BLaER1 treated with 17β-estradiol and CSF1 and Interleukin-3, amounts not matched to agents 10 nM and 100 nM (cell line): ENCODE measurements around the gene ANKHD1.

Source experiments
- H3K27ac ChIP-seq, 11 experiments: shearing (Covaris generic); formaldehyde crosslinking; 2 replicates each; pipeline ENCODE4 v1.8.1; 2022
- H3K27me3 ChIP-seq, 11 experiments: shearing (Covaris generic); formaldehyde crosslinking; 2 replicates each; pipeline ENCODE4 v1.8.1; 2022
- H3K36me3 ChIP-seq, 11 experiments: shearing (Covaris generic); formaldehyde crosslinking; 2 replicates each; pipeline ENCODE4 v1.8.1; 2022
- H3K4me1 ChIP-seq, 10 experiments: shearing (Covaris generic); formaldehyde crosslinking; 2 replicates each; pipeline ENCODE4 v1.8.1; 2022
- H3K4me2 ChIP-seq, 11 experiments: shearing (Covaris generic); formaldehyde crosslinking; 2 replicates each; pipeline ENCODE4 v1.8.1; 2022
- H3K4me3 ChIP-seq, 10 experiments: shearing (Covaris generic); formaldehyde crosslinking; 2 replicates each; pipeline ENCODE4 v1.8.1; 2022
- H3K9ac ChIP-seq, 11 experiments: shearing (Covaris generic); formaldehyde crosslinking; 2 replicates each; pipeline ENCODE4 v1.8.1; 2022
- H3K9me3 ChIP-seq, 11 experiments: shearing (Covaris generic); formaldehyde crosslinking; replicated peaks in 1 of 11; 2 replicates each; pipeline ENCODE4 v1.8.1; 2022
- H4K20me1 ChIP-seq, 11 experiments: shearing (Covaris generic); formaldehyde crosslinking; 2 replicates each; pipeline ENCODE4 v1.8.1; 2022
- Cebpa-rat ChIP-seq, 11 experiments: shearing (Covaris generic); IDR thresholded peaks; 2 replicates each; pipeline ENCODE4 v1.8.1; 2022

The ANKHD1 gene

DNA sequence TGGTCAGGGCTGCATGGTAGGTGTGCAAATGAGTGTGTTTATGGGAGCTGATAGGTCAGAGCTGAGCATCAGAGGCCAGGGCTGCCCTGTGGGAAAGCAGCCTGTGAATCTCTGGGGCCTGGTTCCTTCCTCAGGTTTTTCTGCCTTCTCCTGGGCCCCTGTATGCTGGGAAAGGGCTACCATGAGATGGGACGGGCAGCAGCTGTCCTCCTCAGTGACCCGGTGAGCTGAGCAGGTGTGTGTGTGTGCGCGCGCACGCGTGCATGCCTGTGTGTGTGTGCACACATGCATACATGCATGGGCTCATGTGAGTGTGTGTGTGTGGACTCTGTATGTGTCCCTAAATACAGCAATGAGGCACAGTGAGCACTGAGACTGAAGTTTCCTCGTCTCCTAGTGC, 39.3 kb upstream of the ANKHD1 start:
- H3K27ac ChIP-seq = no peak overlapping the region
- TF ChIP-seq Cebpa-rat (IDR thresholded peaks at IDR 0.05) = no peak
- H3K9ac ChIP-seq = no peak overlapping the region
- no peak overlapping the region for H3K4me3 ChIP-seq
- no peaks in the 10 kb centered on the region for H3K9me3 ChIP-seq
- H3K4me2 ChIP-seq = no peak overlapping the region
- H3K36me3 ChIP-seq = no peaks in the 10 kb centered on the region
- no peaks in the 10 kb centered on the region; a peak in 1 of 22 replicates for H4K20me1 ChIP-seq
- peaks cover 3 to 33% (median 26%) of the 10 kb centered on the region in 10 experiments for H3K4me1 ChIP-seq
- H3K27me3 ChIP-seq = no peaks in the 10 kb centered on the region

GRCh38 chr5:140362875-140363630, 38.6 kb upstream of the ANKHD1 start:
- no peak for TF ChIP-seq Cebpa-rat (IDR thresholded peaks at IDR 0.05)
- H3K27ac ChIP-seq = no peak overlapping the region
- no peaks in the 10 kb centered on the region; a peak in 1 of 22 replicates for H4K20me1 ChIP-seq
- H3K27me3 ChIP-seq = no peaks in the 10 kb centered on the region
- H3K4me2 ChIP-seq = peak overlapping the region; percentile 16 to 78 (median 58); a peak in 20 of 22 replicates
- H3K4me3 ChIP-seq = no peak overlapping the region; a peak in 1 of 20 replicates
- H3K9ac ChIP-seq = no peak overlapping the region
- H3K36me3 ChIP-seq = no peaks in the 10 kb centered on the region
- H3K9me3 ChIP-seq = no peaks in the 10 kb centered on the region
- H3K4me1 ChIP-seq = peaks cover 0 to 26% (median 20%) of the 10 kb centered on the region in 10 experiments; a peak in 15 of 20 replicates

GRCh38 chr5:140363631-140364471, 37.8 kb upstream of the ANKHD1 start:
- no peak overlapping the region; a peak in 1 of 20 replicates for H3K4me3 ChIP-seq
- H3K4me2 ChIP-seq = peak overlapping the region; percentile 16 to 78 (median 58); a peak in 21 of 22 replicates
- no peak overlapping the region for H3K9ac ChIP-seq
- no peaks in the 10 kb centered on the region for H3K9me3 ChIP-seq
- no peak overlapping the region for H3K27ac ChIP-seq
- H3K27me3 ChIP-seq = no peaks in the 10 kb centered on the region
- no peaks in the 10 kb centered on the region; a peak in 1 of 22 replicates for H4K20me1 ChIP-seq
- no peaks in the 10 kb centered on the region for H3K36me3 ChIP-seq
- peaks cover 0 to 25% (median 18%) of the 10 kb centered on the region in 10 experiments; a peak in 13 of 20 replicates for H3K4me1 ChIP-seq
- no peak for TF ChIP-seq Cebpa-rat (IDR thresholded peaks at IDR 0.05)

GRCh38 chr5:140364472-140364765, 37.2 kb upstream of the ANKHD1 start:
- no peaks in the 10 kb centered on the region for H3K9me3 ChIP-seq

DNA sequence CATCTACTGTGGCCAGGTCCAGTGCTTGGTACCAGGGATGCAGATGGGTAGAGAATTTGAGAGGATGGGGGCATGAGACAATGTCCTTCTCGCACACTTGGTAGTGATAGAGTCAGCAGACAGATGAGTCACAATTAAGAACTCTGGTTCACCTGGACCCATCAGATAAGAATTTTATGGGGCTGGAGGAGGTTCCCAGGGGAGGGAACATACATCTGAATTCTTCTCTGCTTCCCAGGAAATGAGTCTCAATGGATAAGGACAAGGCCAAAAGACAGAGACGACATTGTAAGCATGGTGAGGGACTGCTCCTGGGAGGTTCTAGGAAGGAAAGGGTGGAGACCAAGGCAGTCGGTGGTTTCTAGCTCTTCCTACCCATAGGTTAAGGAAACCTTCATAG, 36.4 kb upstream of the ANKHD1 start:
- no peaks in the 10 kb centered on the region for H3K36me3 ChIP-seq
- no peak overlapping the region for H3K9ac ChIP-seq
- H3K4me3 ChIP-seq = no peak overlapping the region
- H3K27ac ChIP-seq = no peak overlapping the region
- no peaks in the 10 kb centered on the region for H3K27me3 ChIP-seq
- H3K4me2 ChIP-seq = peak overlapping the region in 7 of 11 experiments; percentile 9 to 62 (median 51); a peak in 7 of 22 replicates
- TF ChIP-seq Cebpa-rat (IDR thresholded peaks at IDR 0.05) = no peak
- no peaks in the 10 kb centered on the region for H3K9me3 ChIP-seq
- H3K4me1 ChIP-seq = peaks cover 0 to 25% (median 18%) of the 10 kb centered on the region in 10 experiments; a peak in 13 of 20 replicates
- no peaks in the 10 kb centered on the region; a peak in 1 of 22 replicates for H4K20me1 ChIP-seq

More at GRCh38 chr5:140364472-140364765, 37.2 kb upstream of the ANKHD1 start:
- Histone ChIP-seq H3K27ac (no peak overlapping the region), H3K4me3 (no peak overlapping the region), H3K27me3 (no peaks in the 10 kb centered on the region), H3K9ac (no peak overlapping the region), H4K20me1 (no peaks in the 10 kb centered on the region; a peak in 1 of 22 replicates), H3K4me2 (peak overlapping the region in 8 of 11 experiments; percentile 9 to 62 (median 48); a peak in 12 of 22 replicates), H3K36me3 (no peaks in the 10 kb centered on the region), H3K4me1 (peaks cover 0 to 25% (median 18%) of the 10 kb centered on the region in 10 experiments; a peak in 13 of 20 replicates)
- TF ChIP-seq Cebpa-rat (IDR thresholded peaks at IDR 0.05) = no peak

DNA sequence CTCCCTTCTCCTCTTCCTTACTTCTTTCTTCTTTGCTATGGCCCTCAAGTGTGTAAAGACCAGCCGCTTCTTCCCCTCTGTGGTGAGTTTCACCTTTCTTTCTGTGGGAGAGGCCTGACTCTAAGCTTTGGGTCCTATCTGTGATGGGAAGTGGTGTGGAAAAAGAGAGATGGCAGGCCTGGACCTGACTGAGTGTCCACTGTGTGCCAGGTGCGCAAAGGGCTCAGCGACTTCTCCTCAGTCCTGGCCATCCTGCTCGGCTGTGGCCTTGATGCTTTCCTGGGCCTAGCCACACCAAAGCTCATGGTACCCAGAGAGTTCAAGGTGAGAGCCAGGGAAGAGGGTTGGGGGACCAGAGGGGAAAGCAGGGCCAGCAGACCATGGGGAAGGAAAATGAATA, 35.7 kb upstream of the ANKHD1 start:
- Histone ChIP-seq H3K4me1 (peaks cover 0 to 25% (median 18%) of the 10 kb centered on the region in 10 experiments; a peak in 13 of 20 replicates), H3K4me2 (no peak overlapping the region), H3K27ac (no peak overlapping the region), H3K9me3 (no peaks in the 10 kb centered on the region), H3K4me3 (no peak overlapping the region), H4K20me1 (no peaks in the 10 kb centered on the region; a peak in 1 of 22 replicates), H3K36me3 (no peaks in the 10 kb centered on the region), H3K27me3 (no peaks in the 10 kb centered on the region), H3K9ac (no peak overlapping the region)
- no peak for TF ChIP-seq Cebpa-rat (IDR thresholded peaks at IDR 0.05)

GRCh38 chr5:140366589-140367255, 34.9 kb upstream of the ANKHD1 start:
- Histone ChIP-seq H3K4me2 (no peak overlapping the region), H3K4me1 (peaks cover 0 to 25% (median 18%) of the 10 kb centered on the region in 10 experiments; a peak in 13 of 20 replicates), H3K27ac (no peak overlapping the region), H3K9ac (no peak overlapping the region), H3K4me3 (no peak overlapping the region), H4K20me1 (no peaks in the 10 kb centered on the region; a peak in 1 of 22 replicates), H3K9me3 (no peaks in the 10 kb centered on the region), H3K27me3 (no peaks in the 10 kb centered on the region), H3K36me3 (no peaks in the 10 kb centered on the region)
- TF ChIP-seq Cebpa-rat (IDR thresholded peaks at IDR 0.05) = no peak

DNA sequence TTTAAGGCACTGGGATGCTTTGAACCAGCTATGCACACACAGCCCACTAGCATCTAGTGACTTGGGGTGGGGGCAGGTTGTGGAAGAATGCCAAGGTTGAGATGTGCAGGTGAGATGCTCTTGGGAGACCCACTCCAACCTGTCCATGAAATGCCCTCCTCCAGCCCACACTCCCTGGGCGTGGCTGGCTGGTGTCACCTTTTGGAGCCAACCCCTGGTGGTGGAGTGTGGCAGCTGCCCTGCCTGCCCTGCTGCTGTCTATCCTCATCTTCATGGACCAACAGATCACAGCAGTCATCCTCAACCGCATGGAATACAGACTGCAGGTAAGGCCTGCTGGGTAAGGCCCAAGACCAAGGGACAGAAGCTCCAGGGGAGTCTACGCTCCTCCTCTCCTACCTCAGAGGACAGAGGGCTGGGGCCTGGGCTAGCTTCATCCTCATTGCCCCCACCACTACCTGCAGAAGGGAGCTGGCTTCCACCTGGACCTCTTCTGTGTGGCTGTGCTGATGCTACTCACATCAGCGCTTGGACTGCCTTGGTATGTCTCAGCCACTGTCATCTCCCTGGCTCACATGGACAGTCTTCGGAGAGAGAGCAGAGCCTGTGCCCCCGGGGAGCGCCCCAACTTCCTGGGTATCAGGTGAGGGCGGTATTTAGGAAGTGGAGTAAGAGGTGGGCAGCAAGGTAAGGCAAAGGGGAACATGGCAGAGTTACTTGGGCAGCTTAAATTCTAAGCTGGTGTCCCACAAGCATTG, 34.2 kb upstream of the ANKHD1 start:
- Histone ChIP-seq H3K27me3 (no peaks in the 10 kb centered on the region), H3K4me1 (peaks cover under 1 to 25% (median 18%) of the 10 kb centered on the region in 10 experiments; a peak in 13 of 20 replicates), H3K4me3 (no peak overlapping the region), H3K4me2 (no peak overlapping the region), H3K9me3 (no peaks in the 10 kb centered on the region), H3K27ac (no peak overlapping the region), H3K9ac (no peak overlapping the region), H4K20me1 (no peaks in the 10 kb centered on the region; a peak in 1 of 22 replicates), H3K36me3 (no peaks in the 10 kb centered on the region)
- TF ChIP-seq Cebpa-rat (IDR thresholded peaks at IDR 0.05) = no peak
